Mesothelial cell of epicardium (in vitro differentiated cells): Measurements from ENCODE around the gene DSCAM. TPM values are rescaled to one million over a fixed set of nuclear protein-coding genes. Genes with fewer than 3 reads are reported as not detected.

Source experiments
- DNase-seq, 2 experiments: peaks; one replicate each; pipeline ENCODE4 v3.0.0; 2021; ENCODE audit warnings: low spot score in 2 of 2; ENCODE audit not compliant: unreplicated experiment in 2 of 2
- H3K27ac Mint-ChIP-seq: 2 replicates; pipeline ENCODE4 v1.8.0; 2021; ENCODE audit warnings: mixed read lengths
- H3K27me3 Mint-ChIP-seq: 2 replicates; pipeline ENCODE4 v1.8.0; 2021; ENCODE audit warnings: low read depth, mixed read lengths
- H3K36me3 Mint-ChIP-seq: 2 replicates; pipeline ENCODE4 v1.8.0; 2021; ENCODE audit warnings: mixed read lengths
- H3K4me1 Mint-ChIP-seq: 2 replicates; pipeline ENCODE4 v1.8.0; 2021; ENCODE audit warnings: mixed read lengths
- H3K4me3 Mint-ChIP-seq: 2 replicates; pipeline ENCODE4 v1.8.0; 2021; ENCODE audit warnings: mild to moderate bottlenecking, moderate library complexity, mixed read lengths
- H3K9me3 Mint-ChIP-seq: 2 replicates; pipeline ENCODE4 v1.8.0; 2021; ENCODE audit warnings: mixed read lengths
- total RNA-seq: library from RNA; stranded (reverse); gene quantifications from 3 replicates; pipeline ENCODE4 v1.2.1, GENCODE V29; 2021
- TF ChIP-seq, protein P1 (sequence below): fragments of 200-600 bp; sonication (generic); IDR thresholded peaks from one replicate; pipeline ENCODE4 v1.5.0; 2021; ENCODE audit warnings: antibody characterized with exemption; ENCODE audit not compliant: unreplicated experiment

The DSCAM gene
- total RNA-seq, 1 donor from 2014 or later = not detected

DNA sequence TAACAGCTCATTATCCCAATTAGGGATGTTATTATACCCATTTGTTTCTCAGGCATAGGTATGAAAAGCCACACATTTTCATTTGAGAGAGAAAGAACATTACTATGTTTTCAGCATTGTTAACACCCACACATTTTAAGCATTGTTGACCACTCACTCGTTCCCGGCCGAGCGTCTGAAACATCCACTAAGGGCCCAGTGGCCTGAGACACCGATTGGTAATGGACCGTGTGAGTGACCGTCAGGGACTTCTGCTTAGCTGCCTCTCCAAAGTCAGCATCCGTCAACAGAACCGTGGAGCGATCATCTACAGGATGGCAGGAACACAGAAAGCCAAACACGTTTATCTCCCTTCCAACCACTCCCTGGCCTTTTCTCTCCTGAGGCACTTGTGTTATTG, 795.2 kb downstream of the DSCAM start:
- H3K4me1 Mint-ChIP-seq = peaks cover 11% of the 10 kb centered on the region
- no peak for DNase-seq
- no peaks in the 10 kb centered on the region for H3K9me3 Mint-ChIP-seq
- H3K27ac Mint-ChIP-seq = no peak overlapping the region
- H3K36me3 Mint-ChIP-seq = no peaks in the 10 kb centered on the region
- H3K4me3 Mint-ChIP-seq = no peak overlapping the region
- peaks cover 11% of the 10 kb centered on the region for H3K27me3 Mint-ChIP-seq
- TF ChIP-seq, protein P1, sequence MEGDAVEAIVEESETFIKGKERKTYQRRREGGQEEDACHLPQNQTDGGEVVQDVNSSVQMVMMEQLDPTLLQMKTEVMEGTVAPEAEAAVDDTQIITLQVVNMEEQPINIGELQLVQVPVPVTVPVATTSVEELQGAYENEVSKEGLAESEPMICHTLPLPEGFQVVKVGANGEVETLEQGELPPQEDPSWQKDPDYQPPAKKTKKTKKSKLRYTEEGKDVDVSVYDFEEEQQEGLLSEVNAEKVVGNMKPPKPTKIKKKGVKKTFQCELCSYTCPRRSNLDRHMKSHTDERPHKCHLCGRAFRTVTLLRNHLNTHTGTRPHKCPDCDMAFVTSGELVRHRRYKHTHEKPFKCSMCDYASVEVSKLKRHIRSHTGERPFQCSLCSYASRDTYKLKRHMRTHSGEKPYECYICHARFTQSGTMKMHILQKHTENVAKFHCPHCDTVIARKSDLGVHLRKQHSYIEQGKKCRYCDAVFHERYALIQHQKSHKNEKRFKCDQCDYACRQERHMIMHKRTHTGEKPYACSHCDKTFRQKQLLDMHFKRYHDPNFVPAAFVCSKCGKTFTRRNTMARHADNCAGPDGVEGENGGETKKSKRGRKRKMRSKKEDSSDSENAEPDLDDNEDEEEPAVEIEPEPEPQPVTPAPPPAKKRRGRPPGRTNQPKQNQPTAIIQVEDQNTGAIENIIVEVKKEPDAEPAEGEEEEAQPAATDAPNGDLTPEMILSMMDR = no peak

DNA sequence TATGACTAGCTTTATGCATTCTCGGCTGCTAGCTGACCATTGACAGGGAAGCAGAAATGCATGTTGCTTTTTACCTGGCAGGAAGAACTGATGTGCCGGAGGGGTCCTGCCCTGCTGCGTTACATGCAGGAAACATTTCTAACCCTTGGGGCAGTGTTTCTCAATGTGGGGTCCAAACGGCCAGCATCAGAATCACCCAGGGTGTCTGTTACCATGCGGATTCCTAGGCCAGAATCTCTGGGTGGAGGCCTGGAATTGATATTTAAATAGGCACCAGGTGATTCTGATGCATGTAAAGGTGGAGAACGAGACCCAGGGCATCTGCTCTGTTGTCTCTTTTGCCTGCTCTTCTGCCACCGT, 797.0 kb downstream of the DSCAM start:
- Mint-ChIP-seq H3K9me3 (no peaks in the 10 kb centered on the region), H3K36me3 (no peaks in the 10 kb centered on the region), H3K27ac (no peak overlapping the region), H3K27me3 (peaks cover 3% of the 10 kb centered on the region), H3K4me3 (no peak overlapping the region), H3K4me1 (peaks cover 11% of the 10 kb centered on the region)
- no peak for DNase-seq
- TF ChIP-seq, protein P1 = no peak

- peaks cover 11% of the 10 kb centered on the region for H3K4me1 Mint-ChIP-seq
- TF ChIP-seq, protein P1 = no peak
- no peak overlapping the region for H3K27ac Mint-ChIP-seq
- no peak for DNase-seq
- no peaks in the 10 kb centered on the region for H3K9me3 Mint-ChIP-seq
- no peak overlapping the region for H3K4me3 Mint-ChIP-seq
- H3K27me3 Mint-ChIP-seq = peaks cover 3% of the 10 kb centered on the region
- no peaks in the 10 kb centered on the region for H3K36me3 Mint-ChIP-seq
Measured at GRCh38 chr21:40049031-40049930, 797.7 kb downstream of the DSCAM start.

- DNase-seq = no peak
- Mint-ChIP-seq H3K4me1 (peaks cover 9% of the 10 kb centered on the region), H3K9me3 (no peaks in the 10 kb centered on the region), H3K36me3 (no peaks in the 10 kb centered on the region), H3K27me3 (peaks cover 3% of the 10 kb centered on the region), H3K27ac (no peak overlapping the region), H3K4me3 (no peak overlapping the region)
- TF ChIP-seq, protein P1 = no peak
Measured at GRCh38 chr21:40047993-40048730, 798.8 kb downstream of the DSCAM start.

DNA sequence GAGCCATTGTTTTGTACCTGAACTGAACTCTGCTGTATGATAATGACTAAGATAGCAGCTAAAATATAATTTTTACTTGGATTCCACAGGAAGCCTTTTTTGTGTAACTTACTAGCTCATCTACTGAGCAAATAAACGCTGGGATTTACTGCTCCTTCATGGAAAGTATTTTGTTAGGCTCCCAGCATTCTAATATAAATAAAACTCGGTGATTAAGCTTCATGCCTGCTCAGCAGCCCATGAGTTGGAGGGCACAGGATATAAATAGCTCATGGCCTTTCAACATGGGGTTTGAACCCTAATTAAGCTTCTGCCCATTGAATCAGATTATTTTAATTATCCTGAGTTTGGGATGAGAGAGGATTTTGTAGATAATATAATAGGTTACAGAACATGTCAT, 799.7 kb downstream of the DSCAM start:
- H3K4me1 Mint-ChIP-seq = peaks cover 9% of the 10 kb centered on the region
- H3K27ac Mint-ChIP-seq = no peak overlapping the region
- TF ChIP-seq, protein P1 = no peak
- no peak for DNase-seq
- peaks cover under 1% of the 10 kb centered on the region for H3K27me3 Mint-ChIP-seq
- no peak overlapping the region for H3K4me3 Mint-ChIP-seq
- no peaks in the 10 kb centered on the region for H3K36me3 Mint-ChIP-seq
- no peaks in the 10 kb centered on the region for H3K9me3 Mint-ChIP-seq
